ENCODE measurements around the gene LYZ.
A peak's percentile ranks its signal among the peaks of the same experiment; 100 is the strongest.

LYZ gene

GRCh38 chr12:69388371-69388770 is 40.2 kb downstream of the LYZ start:
- H3K27me3 ChIP-seq (ENCODE audit: insufficient read depth, low read length), result no peaks in the 10 kb centered on the region
- no peaks in the 10 kb centered on the region for H3K4me1 ChIP-seq (ENCODE audit: insufficient read depth, low read length, severe bottlenecking)
- H4K20me1 ChIP-seq (ENCODE audit: insufficient read depth, low read length), result no peaks in the 10 kb centered on the region
- no peak overlapping the region for H2AFZ ChIP-seq (ENCODE audit: low read length)
- no peak overlapping the region for H3K4me3 ChIP-seq (ENCODE audit: low read depth, low read length, poor library complexity, severe bottlenecking)
- H3K9me3 ChIP-seq (ENCODE audit: low read length), result no peaks in the 10 kb centered on the region
- peaks cover 68% of the 10 kb centered on the region for H3K36me3 ChIP-seq (ENCODE audit: insufficient read depth, low read length)
- no peaks in the 10 kb centered on the region for H3K9me2 ChIP-seq (ENCODE audit: low read depth, low read length)
- peaks cover 8% of the 10 kb centered on the region; the same call in 1 of the 2 replicates for H3K79me2 ChIP-seq (ENCODE audit: insufficient read depth, low read length)
- H3F3A ChIP-seq (ENCODE audit: insufficient read depth, low read length), result no peaks in the 10 kb centered on the region
- TF ChIP-seq CTCF (IDR thresholded peaks at IDR 0.05; ENCODE audit: low read length), result peak; percentile 42; the same call in 1 of the 2 replicates
- TF ChIP-seq EZH2 (IDR thresholded peaks at IDR 0.05; ENCODE audit: borderline replicate concordance, low read length), result no peak
- no peak overlapping the region for H3K27ac ChIP-seq (ENCODE audit: low read depth, low read length, poor library complexity, severe bottlenecking)
- no peak overlapping the region for H3K9ac ChIP-seq (ENCODE audit: low read length)
- no peak overlapping the region for H3K4me2 ChIP-seq (ENCODE audit: low read length)

DNA sequence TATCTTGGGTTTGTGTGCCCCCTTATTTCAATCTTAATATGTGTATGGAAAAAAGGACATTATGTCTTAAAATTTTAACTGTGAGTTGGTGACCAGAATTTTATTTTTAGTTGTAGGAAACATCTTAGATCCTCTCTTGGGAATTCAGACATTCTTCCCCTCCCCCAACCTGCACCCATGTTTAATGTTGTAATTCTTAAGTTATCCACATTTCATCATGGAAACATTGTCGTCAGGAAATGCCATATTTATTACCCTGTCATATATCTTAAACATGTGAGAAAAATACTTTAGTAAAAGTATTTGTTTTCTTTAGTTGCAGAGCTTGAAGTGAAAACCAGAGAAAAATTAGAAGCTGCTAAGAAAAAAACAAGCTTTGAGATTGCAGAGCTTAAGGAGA is 41.6 kb downstream of the LYZ start:
- no peak for TF ChIP-seq CTCF (IDR thresholded peaks at IDR 0.05; ENCODE audit: low read length)
- no peak for TF ChIP-seq EZH2 (IDR thresholded peaks at IDR 0.05; ENCODE audit: borderline replicate concordance, low read length)
- Histone ChIP-seq H3F3A (ENCODE audit: insufficient read depth, low read length) (no peaks in the 10 kb centered on the region), H3K9me2 (ENCODE audit: low read depth, low read length) (no peaks in the 10 kb centered on the region), H3K79me2 (ENCODE audit: insufficient read depth, low read length) (no peaks in the 10 kb centered on the region), H3K9ac (ENCODE audit: low read length) (no peak overlapping the region), H3K27me3 (ENCODE audit: insufficient read depth, low read length) (no peaks in the 10 kb centered on the region), H2AFZ (ENCODE audit: low read length) (no peak overlapping the region), H3K36me3 (ENCODE audit: insufficient read depth, low read length) (peaks cover 66% of the 10 kb centered on the region), H3K4me3 (ENCODE audit: low read depth, low read length, poor library complexity, severe bottlenecking) (no peak overlapping the region), H3K4me1 (ENCODE audit: insufficient read depth, low read length, severe bottlenecking) (no peaks in the 10 kb centered on the region), H4K20me1 (ENCODE audit: insufficient read depth, low read length) (no peaks in the 10 kb centered on the region), H3K27ac (ENCODE audit: low read depth, low read length, poor library complexity, severe bottlenecking) (no peak overlapping the region), H3K9me3 (ENCODE audit: low read length) (no peaks in the 10 kb centered on the region), H3K4me2 (ENCODE audit: low read length) (no peak overlapping the region)

- Histone ChIP-seq H3K9ac (ENCODE audit: low read length) (no peak overlapping the region), H3K4me2 (ENCODE audit: low read length) (no peak overlapping the region)
- TF ChIP-seq CTCF (IDR thresholded peaks at IDR 0.05; ENCODE audit: low read length), result no peak
- no peak for TF ChIP-seq EZH2 (IDR thresholded peaks at IDR 0.05; ENCODE audit: borderline replicate concordance, low read length)
Measured at GRCh38 chr12:69392179-69392928, 44.2 kb downstream of the LYZ start.

More at GRCh38 chr12:69392179-69392928, 44.2 kb downstream of the LYZ start:
- Histone ChIP-seq H2AFZ (ENCODE audit: low read length) (no peak overlapping the region), H3K4me1 (ENCODE audit: insufficient read depth, low read length, severe bottlenecking) (no peaks in the 10 kb centered on the region), H3K27ac (ENCODE audit: low read depth, low read length, poor library complexity, severe bottlenecking) (no peak overlapping the region), H3K27me3 (ENCODE audit: insufficient read depth, low read length) (no peaks in the 10 kb centered on the region), H3K9me3 (ENCODE audit: low read length) (peaks cover 8% of the 10 kb centered on the region; the same call in 1 of the 2 replicates), H3F3A (ENCODE audit: insufficient read depth, low read length) (no peaks in the 10 kb centered on the region), H4K20me1 (ENCODE audit: insufficient read depth, low read length) (no peaks in the 10 kb centered on the region), H3K9me2 (ENCODE audit: low read depth, low read length) (no peaks in the 10 kb centered on the region), H3K36me3 (ENCODE audit: insufficient read depth, low read length) (peaks cover 70% of the 10 kb centered on the region), H3K79me2 (ENCODE audit: insufficient read depth, low read length) (no peaks in the 10 kb centered on the region), H3K4me3 (ENCODE audit: low read depth, low read length, poor library complexity, severe bottlenecking) (no peak overlapping the region)
